ENCODE data around the gene NEK9. TPM values are rescaled to one million over a fixed set of nuclear protein-coding genes. Genes with fewer than 3 reads are reported as not detected.

NEK9 gene
- total RNA-seq, 1 experiment from 2014 or later, result 40.7 TPM

DNA sequence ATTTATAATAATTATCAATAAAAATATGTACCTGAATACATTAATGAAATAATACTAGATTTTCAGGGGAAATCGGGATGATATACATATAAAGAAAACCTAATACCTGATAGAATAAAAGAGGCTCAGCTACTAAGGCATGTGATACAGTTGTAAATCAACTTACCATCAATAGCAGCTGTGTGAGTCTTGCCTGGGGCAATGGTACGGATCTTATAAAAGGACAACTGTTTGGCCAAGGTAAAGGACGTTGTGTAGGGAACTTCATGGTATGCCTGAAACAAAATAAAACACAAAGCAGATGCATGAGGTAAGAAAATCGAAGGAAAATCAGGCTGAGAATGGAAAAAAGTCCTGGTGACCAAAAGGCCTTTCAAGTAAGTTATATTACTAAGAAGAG, 25.4 kb downstream of the NEK9 start:
- TF ChIP-seq TCF7L2 (IDR thresholded peaks at IDR 0.05; ENCODE audit: low read depth, low read length) (no peak), CTCF (IDR thresholded peaks at IDR 0.05) (no peak), POLR2AphosphoS5 (IDR thresholded peaks at IDR 0.05; ENCODE audit: low read depth, low read length) (no peak), REST (IDR thresholded peaks at IDR 0.05; ENCODE audit: insufficient read depth in 1 of 2, low read depth in 2 of 2, low read length in 1 of 2) (no peak), SIN3A (IDR thresholded peaks at IDR 0.05; ENCODE audit: borderline replicate concordance, insufficient read depth, low read depth, low read length) (no peak)
- no peaks in the 10 kb centered on the region for H3K27me3 ChIP-seq (ENCODE audit: control insufficient read depth, insufficient read depth, low read length)
- no peaks in the 10 kb centered on the region for H3K4me1 ChIP-seq (ENCODE audit: control insufficient read depth, insufficient read depth, low read length)
- BruUV-seq (replicated peaks), result no TSS peak
- in situ Hi-C loops (cut with HindIII; ENCODE audit: low pct_unique_long_range_greater_than_20kb, low sequenced_read_pairs), result no loop called here
- H3K4me3 ChIP-seq (ENCODE audit: low read depth in 2 of 2, low read length in 2 of 2), result no peak overlapping the region
- DNase-seq (ENCODE audit: low read depth, low spot score) (no peak), ATAC-seq (no peak)
- no peaks in the 10 kb centered on the region for H3K36me3 ChIP-seq (ENCODE audit: control insufficient read depth, insufficient read depth, low read length)
- no peak overlapping the region for H3K27ac ChIP-seq (ENCODE audit: low read length)
- POLR2A ChIA-PET, result no interaction called here
- H3K9me3 ChIP-seq (ENCODE audit: control insufficient read depth, insufficient read depth, low read depth, low read length), result no peaks in the 10 kb centered on the region
- CTCF ChIA-PET, result no interaction called here
- intact Hi-C loops (cut with micrococcal nuclease; ENCODE audit: unreplicated experiment), result no loop called here

GRCh38 chr14:75098682-75099081, 28.2 kb downstream of the NEK9 start:
- no peaks in the 10 kb centered on the region for H3K4me1 ChIP-seq (ENCODE audit: control insufficient read depth, insufficient read depth, low read length)
- no TSS peak for BruUV-seq (replicated peaks)
- ChIA-PET POLR2A (no interaction called here), CTCF (interaction anchor here (0.6 kb wide), 1 partner anchor 141 kb away, joined by 10 read pairs; no protein-coding TSS in a partner anchor)
- DNase-seq (ENCODE audit: low read depth, low spot score), result no peak
- intact Hi-C loops (cut with micrococcal nuclease; ENCODE audit: unreplicated experiment), result no loop called here
- H3K27ac ChIP-seq (ENCODE audit: low read length), result no peak overlapping the region
- TF ChIP-seq POLR2AphosphoS5 (IDR thresholded peaks at IDR 0.05; ENCODE audit: low read depth, low read length), result no peak
- no peak for TF ChIP-seq REST (IDR thresholded peaks at IDR 0.05; ENCODE audit: insufficient read depth in 1 of 2, low read depth in 2 of 2, low read length in 1 of 2)
- no peak for TF ChIP-seq CTCF (IDR thresholded peaks at IDR 0.05)
- H3K4me3 ChIP-seq (ENCODE audit: low read depth in 2 of 2, low read length in 2 of 2), result no peak overlapping the region
- no peaks in the 10 kb centered on the region for H3K9me3 ChIP-seq (ENCODE audit: control insufficient read depth, insufficient read depth, low read depth, low read length)
- no peaks in the 10 kb centered on the region for H3K27me3 ChIP-seq (ENCODE audit: control insufficient read depth, insufficient read depth, low read length)
- in situ Hi-C loops (cut with HindIII; ENCODE audit: low pct_unique_long_range_greater_than_20kb, low sequenced_read_pairs), result no loop called here
- peaks cover 6% of the 10 kb centered on the region; the same call in 1 of the 2 replicates for H3K36me3 ChIP-seq (ENCODE audit: control insufficient read depth, insufficient read depth, low read length)
- ATAC-seq, result no peak
